Smooth muscle cell of trachea (primary cell): ENCODE data around the gene MYO18B. TPM values are rescaled to one million over a fixed set of nuclear protein-coding genes. Genes with fewer than 3 reads are reported as not detected.

Experiments
- total RNA-seq: library from RNA; depleted of rRNA; stranded (reverse); fragments of >200 nt; gene quantifications from 2 replicates; pipeline ENCODE4 v1.2.1, GENCODE V29; 2014

MYO18B gene
- total RNA-seq: under 0.01 TPM in 1 of 2 replicates, not detected in the other

GRCh38 chr22:25741692-25742626, at the start of gene MYO18B:
TSS of gene MYO18B (plus strand) at chr22:25742188. CDS start at chr22:25761093, 18,905 bp downstream.

Other genes with a start within 250 kb of the MYO18B start
- 0.83 and 2.5 TPM in 2 replicates for gene GRK3, start 177.5 kb upstream of the MYO18B start, total RNA-seq